Measurements from ENCODE around the gene SERTAD4. TPM values are rescaled to one million over a fixed set of nuclear protein-coding genes. Genes with fewer than 3 reads are reported as not detected.
A peak's percentile ranks its signal among the peaks of the same experiment; 100 is the strongest.

The SERTAD4 gene
- total RNA-seq, 1 experiment from 2014 or later = 14.2 TPM

DNA sequence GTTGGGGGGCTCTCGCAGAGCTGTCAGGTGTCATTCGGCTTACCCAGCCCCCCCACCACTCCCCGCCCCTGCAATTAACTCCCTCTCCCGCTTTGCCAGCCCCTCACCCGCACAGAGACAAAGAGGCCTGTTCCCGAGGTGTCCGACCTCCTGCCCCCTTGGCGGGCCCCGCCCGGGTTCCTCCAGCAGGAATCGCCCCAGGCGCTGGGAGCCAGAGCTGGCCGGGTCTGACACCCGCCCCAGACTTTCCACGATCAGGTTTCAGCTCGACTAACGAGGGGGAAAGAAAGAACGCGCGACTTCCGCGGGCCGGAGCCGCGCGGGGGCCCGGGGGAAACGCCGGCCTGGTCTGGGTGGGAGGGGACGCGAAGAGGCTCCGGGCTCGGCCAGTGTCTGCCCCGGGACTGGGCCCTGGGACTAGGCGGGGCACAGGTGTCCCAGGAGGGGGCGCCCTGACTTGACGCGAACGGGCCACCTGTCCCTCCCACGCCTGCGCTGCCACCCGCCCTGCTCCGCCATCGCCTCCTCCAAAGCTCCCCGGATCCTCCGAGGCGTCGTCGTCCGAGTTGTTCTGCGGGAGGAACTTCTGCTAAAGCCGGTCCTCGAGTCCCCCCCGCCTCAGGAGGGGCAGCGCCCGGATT, 59.8 kb downstream of the SERTAD4 start:
- in situ Hi-C loops (cut with HindIII; ENCODE audit: low sequenced_read_pairs) = no loop called here
- DNase-seq (ENCODE audit: low spot score) = no peak

DNA sequence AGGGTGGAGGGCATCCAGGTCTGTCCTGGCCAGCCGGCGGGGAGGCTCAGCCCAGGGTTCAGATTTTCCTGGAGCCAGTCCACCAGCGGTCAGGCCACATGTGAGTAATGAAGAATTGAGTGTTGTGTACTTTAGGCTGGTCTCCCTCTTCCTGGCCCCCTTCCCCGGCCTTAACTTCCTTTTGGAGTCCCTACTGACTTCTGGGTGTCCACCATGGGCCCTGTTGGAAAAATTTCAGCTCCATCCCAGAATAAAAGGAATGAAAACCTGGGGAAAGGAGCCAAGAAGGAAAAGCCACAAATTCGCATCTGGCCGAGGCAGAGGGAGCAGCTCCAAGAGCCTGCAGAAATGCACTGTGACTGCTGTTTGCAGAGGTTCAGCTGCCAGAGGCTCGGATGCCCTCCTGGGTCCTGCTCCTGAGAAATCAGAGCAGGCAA, 60.6 kb downstream of the SERTAD4 start:
- in situ Hi-C loops (cut with HindIII; ENCODE audit: low sequenced_read_pairs) = no loop called here

DNA sequence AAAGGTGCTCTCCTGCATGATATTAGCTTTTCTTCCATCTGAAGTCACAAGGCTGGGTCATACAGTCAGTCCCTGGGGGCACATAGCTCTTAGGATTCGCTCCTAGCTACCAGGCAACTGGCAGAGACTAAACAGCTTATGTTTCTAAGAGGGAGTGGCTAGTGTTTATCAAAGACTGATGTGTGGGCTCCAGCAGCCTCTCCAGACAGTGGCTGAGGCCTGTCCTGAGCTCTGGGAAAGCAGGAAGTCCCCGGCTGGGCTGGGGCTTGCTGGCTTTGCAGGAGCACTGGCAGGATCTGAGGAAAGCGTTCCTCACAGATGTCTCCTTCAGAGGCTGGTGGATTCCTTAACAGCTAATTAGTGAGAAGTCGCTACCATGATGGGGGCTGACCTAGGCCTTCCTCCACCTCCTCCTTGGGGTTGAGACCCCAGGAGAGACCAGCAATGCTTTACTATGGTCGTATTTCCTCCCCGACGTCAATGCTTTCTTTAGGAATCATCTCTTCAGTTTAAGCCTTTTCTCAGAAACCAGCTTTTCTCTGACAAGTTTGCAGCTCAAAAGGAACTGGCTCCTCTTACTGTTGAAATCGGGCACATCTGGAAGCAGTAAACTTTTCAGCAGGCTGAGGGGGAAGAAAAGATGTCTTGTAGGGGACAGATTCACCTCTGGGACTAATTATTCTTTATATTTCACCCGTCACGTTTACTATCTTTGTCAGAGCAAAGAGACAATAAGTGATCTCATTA, 62.6 kb downstream of the SERTAD4 start:
- peak; percentile 26 for DNase-seq (ENCODE audit: low spot score)
- in situ Hi-C loops (cut with HindIII; ENCODE audit: low sequenced_read_pairs) = no loop called here

More for the DNA sequence above, 60.6 kb downstream of the SERTAD4 start:
- DNase-seq (ENCODE audit: low spot score) = no peak

Other genes with a start within 250 kb of the SERTAD4 start
- gene HHAT, start 96.1 kb downstream of the SERTAD4 start, total RNA-seq (2014; rRNA removed; shearing (Covaris generic)) = 7.2 and 12.6 TPM in 2 replicates